Bronchial epithelial cell (primary cell): ENCODE data around the gene DGCR6L. TPM values are rescaled to one million over a fixed set of nuclear protein-coding genes. Genes with fewer than 3 reads are reported as not detected.
A peak's percentile ranks its signal among the peaks of the same experiment; 100 is the strongest.
"Not testable (repeated sequence)": the region's sequence is repeated elsewhere in the genome, so short reads cannot be mapped to it uniquely, and the experiment has no call there.

ENCODE experiments used
- DNase-seq: peaks from one replicate; pipeline ENCODE4 v3.0.0-alpha.2; 2010; ENCODE audit warnings: low read depth
- FAIRE-seq: peaks from 2 replicates; lab custom pipeline; 2011; peaks lifted over from hg19 to GRCh38; lab: Jason Lieb, UNC
- H3K27me3 ChIP-seq: 2 replicates; pipeline ENCODE4 v1.5.1; 2011; ENCODE audit warnings: low read length; ENCODE audit not compliant: control insufficient read depth, insufficient read depth
- H3K36me3 ChIP-seq: 2 replicates; pipeline ENCODE4 v1.5.1; 2011; ENCODE audit warnings: low read length; ENCODE audit not compliant: control insufficient read depth, insufficient read depth
- H3K4me3 ChIP-seq: 2 replicates; pipeline ENCODE4 v1.5.1; 2011; ENCODE audit warnings: mild to moderate bottlenecking, low read depth, low read length, control low read depth
- total RNA-seq: library from RNA; depleted of rRNA; stranded (reverse); fragments of >200 nt; gene quantifications from 2 replicates; pipeline ENCODE4 v1.2.1, GENCODE V29; 2014
- TF ChIP-seq, protein P1 (sequence below): IDR thresholded peaks from 2 replicates; pipeline ENCODE4 v1.5.1; 2011; ENCODE audit warnings: mild to moderate bottlenecking, moderate library complexity, low read length, control low read depth, inconsistent platforms; ENCODE audit not compliant: insufficient read depth, severe bottlenecking

Gene DGCR6L
- total RNA-seq, 1 donor from 2014 or later, result 27.4 TPM

DNA sequence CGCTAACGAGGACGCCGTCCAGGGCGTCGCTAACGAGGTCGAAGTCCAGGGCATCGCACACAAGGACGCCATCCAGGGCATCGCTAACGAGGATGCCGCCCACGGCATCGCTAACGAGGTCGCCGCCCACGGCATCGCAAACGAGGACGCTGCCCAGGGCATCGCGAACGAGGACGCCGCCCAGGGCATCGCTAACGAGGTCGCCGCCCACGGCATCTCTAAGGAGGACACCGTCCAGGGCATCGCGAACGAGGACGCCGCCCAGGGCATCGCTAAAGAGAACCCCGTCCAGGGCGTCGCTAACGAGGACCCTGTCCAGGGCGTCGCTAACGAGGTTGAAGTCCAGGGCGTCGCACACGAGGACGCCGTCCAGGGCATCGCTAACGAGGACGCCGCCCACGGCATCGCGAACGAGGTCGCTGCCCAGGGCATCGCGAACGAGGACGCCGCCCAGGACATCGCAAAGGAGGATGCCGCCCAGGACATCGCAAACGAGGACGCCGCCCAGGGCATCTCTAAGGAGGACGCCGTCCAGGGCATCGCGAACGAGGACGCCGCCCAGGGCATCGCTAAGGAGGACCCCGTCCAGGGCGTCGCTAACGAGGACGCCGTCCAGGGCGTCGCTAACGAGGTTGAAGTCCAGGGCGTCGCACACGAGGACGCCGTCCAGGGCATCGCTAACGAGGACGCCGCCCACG, 36.2 kb upstream of the DGCR6L start:
- FAIRE-seq, DNase-seq, H3K36me3 ChIP-seq, H3K27me3 ChIP-seq, H3K4me3 ChIP-seq: not testable (repeated sequence)

DNA sequence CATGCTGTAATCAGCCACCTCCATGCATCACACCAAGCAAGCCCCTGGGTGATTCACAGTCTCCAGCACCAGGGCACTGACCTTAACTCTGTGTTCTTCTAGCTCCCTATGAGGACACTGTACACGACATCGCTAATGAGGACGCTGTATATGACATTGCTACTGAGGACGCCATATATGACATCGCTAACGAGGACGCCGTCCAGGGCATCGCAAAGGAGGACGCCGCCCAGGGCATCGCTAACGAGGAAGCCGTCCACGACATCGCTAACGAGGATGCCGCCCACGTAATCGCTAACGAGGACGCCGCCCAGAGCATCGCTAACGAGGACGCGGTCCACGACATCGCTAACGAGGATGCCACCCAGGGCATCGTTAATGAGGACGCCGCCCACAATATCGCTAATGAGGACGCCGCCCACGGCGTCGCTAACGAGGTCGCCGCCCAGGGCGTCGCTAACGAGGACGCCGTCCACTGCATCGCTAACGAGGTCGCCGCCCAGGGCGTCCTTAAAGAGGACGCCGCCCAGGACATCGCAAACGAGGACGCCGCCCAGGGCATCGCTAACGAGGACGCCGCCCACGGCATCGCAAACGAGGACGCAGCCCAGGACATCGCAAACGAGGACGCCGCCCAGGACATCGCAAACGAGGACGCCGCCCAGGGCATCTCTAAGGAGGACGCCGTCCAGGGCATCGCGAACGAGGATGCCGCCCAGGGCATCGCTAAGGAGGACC, 34.5 kb upstream of the DGCR6L start:
- FAIRE-seq (no peak), DNase-seq (no peak)
- TF ChIP-seq, protein P1, sequence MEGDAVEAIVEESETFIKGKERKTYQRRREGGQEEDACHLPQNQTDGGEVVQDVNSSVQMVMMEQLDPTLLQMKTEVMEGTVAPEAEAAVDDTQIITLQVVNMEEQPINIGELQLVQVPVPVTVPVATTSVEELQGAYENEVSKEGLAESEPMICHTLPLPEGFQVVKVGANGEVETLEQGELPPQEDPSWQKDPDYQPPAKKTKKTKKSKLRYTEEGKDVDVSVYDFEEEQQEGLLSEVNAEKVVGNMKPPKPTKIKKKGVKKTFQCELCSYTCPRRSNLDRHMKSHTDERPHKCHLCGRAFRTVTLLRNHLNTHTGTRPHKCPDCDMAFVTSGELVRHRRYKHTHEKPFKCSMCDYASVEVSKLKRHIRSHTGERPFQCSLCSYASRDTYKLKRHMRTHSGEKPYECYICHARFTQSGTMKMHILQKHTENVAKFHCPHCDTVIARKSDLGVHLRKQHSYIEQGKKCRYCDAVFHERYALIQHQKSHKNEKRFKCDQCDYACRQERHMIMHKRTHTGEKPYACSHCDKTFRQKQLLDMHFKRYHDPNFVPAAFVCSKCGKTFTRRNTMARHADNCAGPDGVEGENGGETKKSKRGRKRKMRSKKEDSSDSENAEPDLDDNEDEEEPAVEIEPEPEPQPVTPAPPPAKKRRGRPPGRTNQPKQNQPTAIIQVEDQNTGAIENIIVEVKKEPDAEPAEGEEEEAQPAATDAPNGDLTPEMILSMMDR, result no peak

DNA sequence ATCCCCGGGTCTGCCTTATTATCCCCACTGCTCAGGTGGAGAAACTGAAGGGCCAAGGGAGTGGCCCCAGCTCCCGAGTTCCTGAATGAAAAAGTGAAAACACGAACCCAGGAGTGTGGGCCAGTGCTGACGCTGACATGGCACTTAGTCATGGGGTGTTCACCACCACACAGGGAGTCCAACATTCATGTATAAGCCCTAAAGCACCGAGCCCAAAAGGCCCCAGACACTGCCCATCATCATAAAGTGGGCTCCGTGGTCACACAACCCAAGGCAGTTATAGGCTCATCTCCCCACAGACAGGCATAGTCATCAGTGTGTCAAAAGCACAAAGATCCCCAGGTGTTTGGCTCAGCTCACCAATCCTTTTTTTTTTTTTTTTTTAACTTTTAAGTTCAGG, 32.7 kb upstream of the DGCR6L start:
- not testable (repeated sequence) for H3K36me3 ChIP-seq, FAIRE-seq, H3K4me3 ChIP-seq, H3K27me3 ChIP-seq
- peak; percentile 39 for DNase-seq

More for the DNA sequence above, 34.5 kb upstream of the DGCR6L start:
- H3K36me3 ChIP-seq, result no peaks in the 10 kb centered on the region
- H3K4me3 ChIP-seq, result no peak overlapping the region
- H3K27me3 ChIP-seq, result no peaks in the 10 kb centered on the region

DNA sequence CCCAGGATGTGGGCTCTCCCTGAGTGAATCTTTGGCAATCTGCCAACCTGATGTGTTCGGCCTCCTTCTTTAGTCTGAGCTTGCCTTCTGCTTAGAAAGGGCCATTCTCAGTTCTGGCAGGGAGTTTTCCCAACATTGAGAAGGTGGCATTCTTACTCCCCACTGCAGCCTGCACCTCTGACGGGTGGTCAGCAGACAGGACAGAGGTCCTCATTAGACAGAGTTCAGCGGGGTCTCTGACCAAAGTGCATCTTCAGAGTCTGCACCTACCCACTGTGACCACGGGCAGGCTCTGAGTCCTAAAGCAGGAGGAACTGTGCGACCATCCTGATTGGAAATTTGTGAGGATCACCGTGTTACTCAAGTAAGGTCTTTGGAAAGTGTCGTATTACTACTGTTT, 26.7 kb upstream of the DGCR6L start:
- not testable (repeated sequence) for H3K4me3 ChIP-seq, H3K36me3 ChIP-seq, DNase-seq, H3K27me3 ChIP-seq, FAIRE-seq

DNA sequence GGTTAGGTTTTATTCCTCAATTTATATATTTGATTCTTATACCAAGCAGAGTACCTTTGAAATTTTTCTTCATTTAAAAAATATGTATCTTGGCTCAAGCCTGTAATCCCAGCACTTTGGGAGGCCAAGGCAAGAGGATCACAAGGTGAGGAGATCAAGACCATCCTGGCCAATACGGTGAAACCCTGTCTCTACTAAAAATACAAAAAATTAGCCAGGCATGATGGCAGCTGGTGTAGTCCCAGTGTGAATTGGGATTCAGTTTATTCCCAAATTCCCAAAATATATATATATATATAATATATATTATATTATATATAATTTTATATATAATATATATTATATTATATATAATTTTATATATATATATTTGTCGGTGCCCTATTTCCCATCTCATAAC, 18.4 kb upstream of the DGCR6L start:
- not testable (repeated sequence) for FAIRE-seq

DNA sequence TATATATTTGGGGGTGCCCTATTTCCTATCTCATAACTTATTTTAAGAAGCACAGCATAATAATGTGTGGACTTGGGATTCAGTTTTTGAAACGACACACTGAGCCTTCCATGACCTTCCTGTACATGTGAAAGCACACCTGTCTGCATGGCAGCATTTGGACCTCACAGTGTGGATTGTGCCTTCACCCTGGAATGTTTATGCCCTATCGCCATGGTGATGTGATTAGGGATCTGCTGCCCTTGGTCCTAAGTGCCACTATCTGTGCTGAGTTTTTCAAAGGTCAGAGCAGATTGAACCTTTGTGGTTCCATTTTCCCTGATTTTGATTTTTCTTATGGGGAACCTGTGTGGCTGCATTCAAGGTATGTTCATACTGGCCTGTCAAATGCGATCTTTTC, 17.9 kb upstream of the DGCR6L start:
- DNase-seq, H3K4me3 ChIP-seq, FAIRE-seq, H3K36me3 ChIP-seq, H3K27me3 ChIP-seq: not testable (repeated sequence)

More for the DNA sequence above, 18.4 kb upstream of the DGCR6L start:
- not testable (repeated sequence) for DNase-seq, H3K27me3 ChIP-seq, H3K36me3 ChIP-seq, H3K4me3 ChIP-seq

DNA sequence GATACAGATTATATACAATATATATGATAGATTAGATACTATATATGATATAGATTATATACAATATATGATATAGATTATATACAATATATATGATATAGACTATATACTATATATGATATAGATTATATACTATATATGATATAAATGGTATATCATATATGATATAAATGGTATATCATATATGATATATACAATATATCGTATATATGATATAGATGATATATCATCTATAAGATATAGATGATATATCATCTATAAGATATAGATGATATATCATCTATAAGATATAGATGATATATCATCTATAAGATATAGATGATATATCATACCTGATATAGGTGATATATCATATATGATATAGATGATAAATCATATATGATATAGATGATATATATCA, 16.7 kb upstream of the DGCR6L start:
- not testable (repeated sequence) for FAIRE-seq, H3K4me3 ChIP-seq, DNase-seq, H3K27me3 ChIP-seq, H3K36me3 ChIP-seq

DNA sequence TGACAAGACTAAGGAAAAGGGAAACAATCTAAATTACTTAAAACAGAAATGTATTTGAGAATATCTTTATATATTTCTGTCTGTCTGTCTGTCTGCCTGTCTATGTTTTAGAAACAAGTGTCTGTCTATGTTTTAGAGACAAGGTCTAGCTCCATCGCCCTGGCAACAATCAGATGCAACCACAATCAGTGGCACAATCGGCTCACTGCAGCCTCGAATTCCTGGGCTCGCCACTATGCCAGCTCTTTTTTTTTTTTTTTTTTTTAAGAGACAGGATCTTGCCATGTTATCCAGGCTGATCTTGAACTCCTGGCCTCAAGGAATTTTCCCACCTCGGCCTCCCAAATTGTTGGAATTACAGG, 8.7 kb upstream of the DGCR6L start:
- not testable (repeated sequence) for H3K27me3 ChIP-seq, DNase-seq, H3K4me3 ChIP-seq, FAIRE-seq, H3K36me3 ChIP-seq

DNA sequence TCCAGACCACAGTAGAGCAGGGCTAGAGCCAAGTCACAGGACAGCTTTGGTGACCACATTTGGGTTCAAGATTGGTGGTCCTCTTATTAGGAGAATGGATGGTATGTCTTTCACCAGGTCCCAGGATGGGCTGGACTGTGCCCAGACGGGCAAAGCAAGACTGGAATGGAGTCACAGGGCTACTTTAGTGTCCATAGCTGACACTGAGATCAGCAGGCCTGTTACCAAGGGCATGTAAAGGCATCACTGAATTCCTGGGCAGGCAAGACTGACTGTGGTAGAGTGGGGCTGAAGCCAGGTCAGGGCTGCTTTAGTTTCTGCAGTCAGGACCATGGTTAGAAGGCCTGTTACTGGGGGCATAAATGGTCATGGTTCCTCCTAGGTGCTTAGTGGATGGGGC, 6.1 kb upstream of the DGCR6L start:
- H3K4me3 ChIP-seq, DNase-seq, FAIRE-seq, H3K27me3 ChIP-seq, H3K36me3 ChIP-seq: not testable (repeated sequence)

DNA sequence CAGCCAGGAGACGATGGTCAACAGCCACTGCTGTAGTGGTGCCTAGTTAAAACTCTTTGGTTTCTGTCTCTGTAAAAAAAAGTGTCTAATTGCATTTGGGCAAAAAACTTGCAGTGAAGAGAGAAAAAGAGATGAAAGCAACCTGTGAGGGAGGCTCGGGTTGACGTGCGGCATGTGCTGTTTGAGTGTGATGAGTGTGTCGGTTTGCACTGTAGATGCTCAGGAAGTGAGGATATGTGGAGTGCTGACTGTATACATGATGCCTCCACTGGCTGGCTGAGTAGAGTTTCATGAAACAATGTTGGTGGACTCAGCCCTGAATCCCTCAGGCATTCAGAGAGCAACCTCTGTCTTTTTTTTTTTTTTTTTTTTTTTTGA, 4.3 kb upstream of the DGCR6L start:
- H3K36me3 ChIP-seq, result no peaks in the 10 kb centered on the region
- FAIRE-seq, result no peak
- DNase-seq, result no peak
- TF ChIP-seq, protein P1, result no peak
- no peaks in the 10 kb centered on the region for H3K27me3 ChIP-seq
- no peak overlapping the region for H3K4me3 ChIP-seq

DNA sequence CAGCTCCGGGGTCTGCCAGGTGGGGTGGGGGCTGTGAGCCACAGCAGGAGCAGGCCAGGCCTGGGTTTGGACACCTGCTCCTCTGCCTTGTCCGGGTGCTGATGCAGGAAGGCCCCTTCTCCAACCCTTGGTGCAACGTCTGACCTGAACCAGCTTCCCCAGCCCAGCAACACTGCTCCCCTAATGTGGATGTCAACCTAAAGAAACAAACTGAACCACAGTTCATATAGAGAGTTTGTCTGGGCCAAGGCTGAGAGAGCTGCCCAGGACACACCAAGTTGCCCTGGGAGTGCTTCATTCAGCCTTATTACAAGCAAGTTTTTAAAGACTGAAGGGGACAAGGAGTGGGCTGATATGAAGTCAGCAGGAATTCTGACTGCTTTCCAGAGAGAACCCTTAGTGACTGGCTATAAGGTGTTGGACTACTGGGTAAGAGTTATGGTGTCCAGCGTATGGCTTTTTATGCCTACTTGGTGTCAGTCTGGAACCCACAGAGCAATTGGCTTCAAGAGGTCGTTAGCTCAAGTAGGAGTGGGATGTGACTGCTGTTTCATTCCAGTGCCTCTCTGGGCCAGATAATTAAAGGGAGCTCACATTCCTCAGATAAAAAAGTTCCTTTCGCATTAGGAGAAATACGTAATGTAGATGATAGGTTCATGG, 1.8 kb upstream of the DGCR6L start:
- DNase-seq, FAIRE-seq, H3K4me3 ChIP-seq, H3K36me3 ChIP-seq, H3K27me3 ChIP-seq: not testable (repeated sequence)
